ENCODE results near the gene EPB41L3.
"Not testable (repeated sequence)": the region's sequence is repeated elsewhere in the genome, so short reads cannot be mapped to it uniquely, and the experiment has no call there.

EPB41L3 gene

GRCh38 chr18:5518179-5518770 is 25.5 kb downstream of the EPB41L3 start:
- CTCF ChIA-PET: no interaction called here
- POLR2A ChIA-PET (ENCODE audit: low non-redundant PET): no interaction called here
- no peak for TF ChIP-seq CTCF (conservative IDR thresholded peaks at IDR 0.05; ENCODE audit: low read depth)
- DNase-seq (ENCODE audit: low spot score): no peak
- no peak overlapping the region for H3K27ac ChIP-seq

DNA sequence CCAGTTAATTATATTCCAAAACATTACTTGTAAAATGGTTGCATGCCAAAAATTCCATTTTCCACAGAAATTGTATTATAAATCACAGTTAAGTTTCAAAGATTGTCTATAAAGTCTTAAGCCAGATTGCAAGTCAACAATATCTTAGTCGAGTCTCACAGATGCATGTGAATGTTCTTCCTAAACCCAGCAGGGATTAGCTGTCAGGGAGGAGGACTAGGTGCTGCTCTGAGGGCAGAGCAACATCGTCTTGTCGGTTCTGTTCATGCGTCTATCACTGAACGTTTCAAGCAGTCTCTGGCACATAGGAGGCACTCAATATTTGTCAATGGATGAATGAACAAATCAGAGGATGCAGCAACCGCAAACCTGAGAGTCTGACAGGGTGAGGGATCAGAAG is 27.0 kb downstream of the EPB41L3 start:
- H3K27ac ChIP-seq: no peak overlapping the region
- ChIA-PET CTCF (no interaction called here), POLR2A (ENCODE audit: low non-redundant PET) (no interaction called here)
- DNase-seq (ENCODE audit: low spot score): no peak
- TF ChIP-seq CTCF (conservative IDR thresholded peaks at IDR 0.05; ENCODE audit: low read depth): no peak

DNA sequence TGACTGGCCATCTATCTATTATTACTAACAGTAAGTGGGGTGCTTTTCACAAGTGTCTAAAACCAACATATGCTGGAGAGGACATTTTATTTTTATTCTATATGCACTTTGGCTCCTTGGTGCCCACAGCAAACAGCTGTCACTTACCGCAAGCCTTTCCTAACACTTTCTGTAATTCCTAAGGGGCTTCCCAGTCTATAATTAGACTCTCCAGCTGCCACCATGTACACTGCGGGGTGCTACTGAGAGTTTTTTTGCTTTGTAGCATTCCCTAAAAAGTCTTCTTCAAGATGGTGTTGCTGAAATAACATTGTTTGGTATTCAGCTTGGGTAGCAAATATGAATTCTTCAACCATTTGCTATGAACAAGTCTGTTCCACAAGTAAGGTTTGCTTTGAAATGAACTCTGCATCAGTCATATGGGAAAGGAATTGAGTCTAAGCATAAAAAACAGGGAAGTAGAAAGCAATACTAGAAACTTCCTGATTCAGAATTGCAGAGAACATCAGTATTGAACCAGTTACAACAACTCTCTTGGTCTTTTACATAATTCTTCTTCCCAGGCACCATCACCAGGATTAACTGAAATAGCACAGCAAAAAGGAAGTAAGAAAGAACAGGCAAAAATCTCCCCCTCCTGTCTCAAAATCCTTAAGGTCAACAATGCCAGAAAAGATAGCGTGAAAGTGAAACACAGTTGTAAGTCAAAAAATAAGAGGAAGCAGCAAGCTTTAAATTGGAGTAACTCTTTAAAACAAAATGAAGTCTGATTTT is 28.6 kb downstream of the EPB41L3 start:
- no peak for TF ChIP-seq CTCF (conservative IDR thresholded peaks at IDR 0.05; ENCODE audit: low read depth)
- ChIA-PET CTCF (interaction anchor here (0.7 kb wide), 1 partner anchor 31 kb away, joined by 3 read pairs; no protein-coding TSS in a partner anchor), POLR2A (ENCODE audit: low non-redundant PET) (no interaction called here)
- no peak overlapping the region for H3K27ac ChIP-seq
- DNase-seq (ENCODE audit: low spot score): no peak

GRCh38 chr18:5513947-5514346 is 29.9 kb downstream of the EPB41L3 start:
- H3K27ac ChIP-seq: no peak overlapping the region
- POLR2A ChIA-PET (ENCODE audit: low non-redundant PET): no interaction called here
- no peak for DNase-seq (ENCODE audit: low spot score)
- TF ChIP-seq CTCF (conservative IDR thresholded peaks at IDR 0.05; ENCODE audit: low read depth): no peak
- CTCF ChIA-PET: no interaction called here

DNA sequence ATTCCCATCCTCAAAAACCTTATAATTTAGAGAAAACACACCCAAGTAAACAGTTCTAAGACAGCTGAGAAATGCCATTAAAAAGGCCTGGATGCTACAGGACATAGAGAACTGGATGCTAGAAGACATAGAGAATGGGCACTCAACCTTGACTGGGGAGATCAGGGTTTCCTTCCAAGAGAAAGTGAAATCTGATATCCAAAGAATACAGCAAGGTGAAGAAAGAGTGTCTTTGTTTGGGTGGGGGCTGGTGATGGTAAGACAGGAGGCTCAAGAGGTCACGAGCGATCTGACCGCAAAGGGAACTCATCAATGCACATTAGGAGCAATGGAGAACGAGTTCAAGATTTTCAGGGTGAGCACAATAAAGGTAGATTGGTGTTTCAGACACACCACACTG is 31.6 kb downstream of the EPB41L3 start:
- DNase-seq (ENCODE audit: low spot score): no peak
- no peak overlapping the region for H3K27ac ChIP-seq
- no peak for TF ChIP-seq CTCF (conservative IDR thresholded peaks at IDR 0.05; ENCODE audit: low read depth)
- POLR2A ChIA-PET (ENCODE audit: low non-redundant PET): no interaction called here
- CTCF ChIA-PET: no interaction called here

DNA sequence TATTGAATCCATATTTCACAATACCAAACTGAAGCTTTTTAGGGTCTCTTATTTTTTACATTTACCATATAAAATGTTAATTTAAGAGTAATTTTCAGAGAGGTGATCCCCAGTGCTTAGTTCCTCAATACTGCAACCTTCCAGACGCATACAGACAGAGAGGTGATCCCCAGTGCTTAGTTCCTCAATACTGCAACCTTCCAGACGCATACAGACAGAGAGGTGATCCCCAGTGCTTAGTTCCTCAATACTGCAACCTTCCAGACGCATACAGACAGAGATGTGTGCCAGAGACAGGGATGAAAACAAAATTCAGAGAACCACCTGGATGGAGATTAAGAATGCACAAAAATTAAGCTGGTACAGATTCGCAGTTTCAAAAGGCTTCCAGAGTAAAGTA is 32.3 kb downstream of the EPB41L3 start:
- CTCF ChIA-PET; POLR2A ChIA-PET (ENCODE audit: low non-redundant PET); DNase-seq (ENCODE audit: low spot score); H3K27ac ChIP-seq: not testable (repeated sequence)

GRCh38 chr18:5510135-5510846 is 33.5 kb downstream of the EPB41L3 start:
- ChIA-PET CTCF (no interaction called here), POLR2A (ENCODE audit: low non-redundant PET) (interaction anchor here (0.5 kb wide), 1 partner anchor 1220 kb away, joined by 3 read pairs; no protein-coding TSS in a partner anchor)
- no peak for TF ChIP-seq CTCF (conservative IDR thresholded peaks at IDR 0.05; ENCODE audit: low read depth)
- H3K27ac ChIP-seq: no peak overlapping the region
- no peak for DNase-seq (ENCODE audit: low spot score)

All from RWPE1 (cell line).